Measurements from ENCODE around the gene SLC1A2. TPM values are rescaled to one million over a fixed set of nuclear protein-coding genes. Genes with fewer than 3 reads are reported as not detected.

SLC1A2 gene
- total RNA-seq, 2 experiments from 2014 or later = not detected

GRCh38 chr11:35338921-35339320 lies 80.4 kb downstream of the SLC1A2 start:
- no peaks in the 10 kb centered on the region for H4K20me1 ChIP-seq (ENCODE audit: insufficient read depth, low read length)
- H3K36me3 ChIP-seq (ENCODE audit: insufficient read depth, low read length) = no peaks in the 10 kb centered on the region
- no peak overlapping the region for H2AFZ ChIP-seq (ENCODE audit: low read length)
- H3K9me3 ChIP-seq (ENCODE audit: low read length) = no peaks in the 10 kb centered on the region
- no peaks in the 10 kb centered on the region for H3K79me2 ChIP-seq (ENCODE audit: insufficient read depth, low read depth, low read length)
- H3K27ac ChIP-seq (ENCODE audit: low read depth, low read length, poor library complexity, severe bottlenecking) = no peak overlapping the region
- TF ChIP-seq CTCF (conservative IDR thresholded peaks at IDR 0.05; ENCODE audit: low read length) (no peak), EZH2phosphoT487 (IDR thresholded peaks at IDR 0.05; ENCODE audit: borderline replicate concordance, low read depth, low read length) (no peak)
- H3K9me2 ChIP-seq (ENCODE audit: insufficient read depth, low read length) = no peaks in the 10 kb centered on the region
- ChIA-PET CTCF (ENCODE audit: unreplicated experiment) (no interaction called here), POLR2A (interaction anchor here (0.5 to 1.1 kb wide), 4 partner anchors 9 to 83 kb away, joined by 3 to 6 read pairs (median 3); no protein-coding TSS in a partner anchor)
- no peak overlapping the region for H3K4me3 ChIP-seq (ENCODE audit: low read depth, low read length, poor library complexity, severe bottlenecking)
- BruUV-seq (replicated peaks) = no TSS peak
- no peaks in the 10 kb centered on the region for H3K4me1 ChIP-seq (ENCODE audit: insufficient read depth, low read length, poor library complexity, severe bottlenecking)
- H3K4me2 ChIP-seq (ENCODE audit: low read length) = no peak overlapping the region
- no peak for DNase-seq (ENCODE audit: low spot score)
- intact Hi-C loops (cut with micrococcal nuclease; ENCODE audit: unreplicated experiment) = no loop called here

- ChIA-PET CTCF (ENCODE audit: unreplicated experiment) (no interaction called here), POLR2A (interaction anchor here (1.0 to 1.1 kb wide), 2 partner anchors 8 to 20 kb away, joined by 3 read pairs; no protein-coding TSS in a partner anchor)
- H3K27ac ChIP-seq (ENCODE audit: low read depth, low read length, poor library complexity, severe bottlenecking) = no peak overlapping the region
- H2AFZ ChIP-seq (ENCODE audit: low read length) = no peak overlapping the region
- no peak overlapping the region for H3K4me2 ChIP-seq (ENCODE audit: low read length)
- BruUV-seq (replicated peaks) = no TSS peak
- H3K79me2 ChIP-seq (ENCODE audit: insufficient read depth, low read depth, low read length) = no peaks in the 10 kb centered on the region
- no peak for DNase-seq (ENCODE audit: low spot score)
- TF ChIP-seq EZH2phosphoT487 (IDR thresholded peaks at IDR 0.05; ENCODE audit: borderline replicate concordance, low read depth, low read length) = no peak
- no peak for TF ChIP-seq CTCF (conservative IDR thresholded peaks at IDR 0.05; ENCODE audit: low read length)
- no peak overlapping the region for H3K4me3 ChIP-seq (ENCODE audit: low read depth, low read length, poor library complexity, severe bottlenecking)
- H3K9me2 ChIP-seq (ENCODE audit: insufficient read depth, low read length) = no peaks in the 10 kb centered on the region
- no peaks in the 10 kb centered on the region for H4K20me1 ChIP-seq (ENCODE audit: insufficient read depth, low read length)
- no peaks in the 10 kb centered on the region for H3K9me3 ChIP-seq (ENCODE audit: low read length)
- H3K36me3 ChIP-seq (ENCODE audit: insufficient read depth, low read length) = no peaks in the 10 kb centered on the region
- intact Hi-C loops (cut with micrococcal nuclease; ENCODE audit: unreplicated experiment) = no loop called here
- H3K4me1 ChIP-seq (ENCODE audit: insufficient read depth, low read length, poor library complexity, severe bottlenecking) = no peaks in the 10 kb centered on the region
Observed at GRCh38 chr11:35337914-35338305, 81.4 kb downstream of the SLC1A2 start.

GRCh38 chr11:35337136-35337913 lies 82.0 kb downstream of the SLC1A2 start:
- Histone ChIP-seq H4K20me1 (ENCODE audit: insufficient read depth, low read length) (no peaks in the 10 kb centered on the region), H3K79me2 (ENCODE audit: insufficient read depth, low read depth, low read length) (no peaks in the 10 kb centered on the region), H3K4me1 (ENCODE audit: insufficient read depth, low read length, poor library complexity, severe bottlenecking) (no peaks in the 10 kb centered on the region), H2AFZ (ENCODE audit: low read length) (no peak overlapping the region), H3K27ac (ENCODE audit: low read depth, low read length, poor library complexity, severe bottlenecking) (no peak overlapping the region), H3K4me2 (ENCODE audit: low read length) (no peak overlapping the region), H3K4me3 (ENCODE audit: low read depth, low read length, poor library complexity, severe bottlenecking) (no peak overlapping the region), H3K9me2 (ENCODE audit: insufficient read depth, low read length) (no peaks in the 10 kb centered on the region), H3K36me3 (ENCODE audit: insufficient read depth, low read length) (no peaks in the 10 kb centered on the region), H3K9me3 (ENCODE audit: low read length) (no peaks in the 10 kb centered on the region)
- no TSS peak for BruUV-seq (replicated peaks)
- POLR2A ChIA-PET = interaction anchor here (0.6 kb wide), 1 partner anchor 941 kb away, joined by 3 read pairs; no protein-coding TSS in a partner anchor
- CTCF ChIA-PET (ENCODE audit: unreplicated experiment) = no interaction called here
- TF ChIP-seq EZH2phosphoT487 (IDR thresholded peaks at IDR 0.05; ENCODE audit: borderline replicate concordance, low read depth, low read length) (no peak), CTCF (conservative IDR thresholded peaks at IDR 0.05; ENCODE audit: low read length) (no peak)
- intact Hi-C loops (cut with micrococcal nuclease; ENCODE audit: unreplicated experiment) = no loop called here
- DNase-seq (ENCODE audit: low spot score) = no peak
